Endodermal cell (in vitro differentiated cells): ENCODE data around the gene CDADC1. TPM values are rescaled to one million over a fixed set of nuclear protein-coding genes. Genes with fewer than 3 reads are reported as not detected.

Experiments
- DNase-seq: peaks from one replicate; pipeline ENCODE4 v3.0.0-alpha.2; 2017
- H3K27ac ChIP-seq: 2 replicates; pipeline ENCODE4 v1.5.1; 2013; ENCODE audit warnings: mild to moderate bottlenecking, low read depth, low read length, moderate library complexity
- H3K27me3 ChIP-seq: 2 replicates; pipeline ENCODE4 v1.6.1; 2013; ENCODE audit warnings: mild to moderate bottlenecking, low read length, moderate library complexity; ENCODE audit not compliant: insufficient read depth, control insufficient read depth, poor library complexity, severe bottlenecking
- H3K36me3 ChIP-seq: 2 replicates; pipeline ENCODE4 v1.7.0; 2013; ENCODE audit warnings: mild to moderate bottlenecking, low read length, moderate library complexity; ENCODE audit not compliant: control insufficient read depth, insufficient read depth
- H3K4me1 ChIP-seq: one replicate; pipeline ENCODE4 v1.7.0; 2013; ENCODE audit warnings: low read length; ENCODE audit not compliant: control insufficient read depth, insufficient read depth
- H3K4me3 ChIP-seq: 2 replicates; pipeline ENCODE4 v1.5.1; 2013; ENCODE audit warnings: mild to moderate bottlenecking, low read length, moderate library complexity
- H3K9ac ChIP-seq: 2 replicates; pipeline ENCODE4 v1.6.1; 2013; ENCODE audit warnings: mild to moderate bottlenecking, low read length, moderate library complexity; ENCODE audit not compliant: poor library complexity, severe bottlenecking; ENCODE audit errors: extremely low read depth
- H3K9me3 ChIP-seq: 2 replicates; pipeline ENCODE4 v1.6.1; 2013; ENCODE audit warnings: mild to moderate bottlenecking, low read length, moderate library complexity; ENCODE audit not compliant: control insufficient read depth
- H3K27ac Mint-ChIP-seq: 2 replicates; pipeline ENCODE4 v1.8.0; 2020; ENCODE audit warnings: mixed read lengths
- H3K27me3 Mint-ChIP-seq: 2 replicates; pipeline ENCODE4 v1.8.0; 2021; ENCODE audit warnings: mild to moderate bottlenecking, mixed read lengths; ENCODE audit not compliant: insufficient read depth
- H3K36me3 Mint-ChIP-seq: 2 replicates; pipeline ENCODE4 v1.8.0; 2020; ENCODE audit warnings: low read depth, mixed read lengths
- H3K4me1 Mint-ChIP-seq: 2 replicates; pipeline ENCODE4 v1.8.0; 2020; ENCODE audit warnings: mixed read lengths
- H3K4me3 Mint-ChIP-seq: 2 replicates; pipeline ENCODE4 v1.8.0; 2020; ENCODE audit warnings: mild to moderate bottlenecking, moderate library complexity, mixed read lengths
- H3K9me3 Mint-ChIP-seq: 2 replicates; pipeline ENCODE4 v1.8.0; 2020; ENCODE audit warnings: mild to moderate bottlenecking, mixed read lengths
- WGBS, 2 experiments: methylation state at CpG; one replicate each; pipeline versions ENCODE4 v1.1.5 to v1.1.7; 2013; ENCODE audit warnings: missing lambda C conversion rate in 2 of 2, mixed read lengths in 1 of 2; ENCODE audit not compliant: insufficient coverage in 1 of 2, insufficient read length in 1 of 2; 5-methylcytosine and 5-hydroxymethylcytosine counted together
- total RNA-seq, 2 donors: library from RNA; stranded (reverse); fragmentation: NEBNext Ultra II Directional in 1 of 2; extraction: Animal tissue kit (Norgen Biotek cat#: 25700) in 1 of 2; gene quantifications; 2 replicates in 1 of 2; 3 replicates in 1 of 2; pipeline ENCODE4 v1.2.1, GENCODE V29; 2021
- TF ChIP-seq, protein P1 (sequence below): fragments of 200-600 bp; sonication (generic); conservative IDR thresholded peaks from 2 replicates; pipeline ENCODE4 v1.5.0; 2021; ENCODE audit warnings: antibody characterized with exemption, mild to moderate bottlenecking

The CDADC1 gene
- total RNA-seq, 2 donors from 2014 or later: 6.0 to 15.8 TPM

DNA sequence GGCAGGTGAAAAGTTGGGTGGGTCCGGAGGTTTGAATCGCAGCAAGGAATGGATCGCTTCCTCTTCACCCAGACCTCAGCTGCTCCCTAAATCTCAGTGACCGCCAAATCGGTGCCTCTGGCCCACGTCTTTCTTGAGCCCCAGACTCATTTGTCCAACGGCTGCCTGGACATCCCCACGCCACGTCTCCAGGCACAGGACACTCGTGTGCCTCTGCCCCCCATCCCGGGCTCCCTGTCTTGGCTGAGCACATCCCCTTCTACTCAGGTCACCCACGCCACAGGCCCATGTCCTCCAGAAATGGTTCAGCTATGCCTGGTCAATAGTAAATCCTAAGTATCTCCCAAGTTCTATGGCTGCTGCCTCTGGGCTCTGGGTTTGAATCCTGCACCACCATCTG, 56.6 kb downstream of the CDADC1 start:
- Histone ChIP-seq H3K36me3 (no peaks in the 10 kb centered on the region), H3K9ac (no peak overlapping the region), H3K4me1 (no peaks in the 10 kb centered on the region), H3K4me3 (no peak overlapping the region), H3K9me3 (no peaks in the 10 kb centered on the region), H3K27me3 (no peaks in the 10 kb centered on the region), H3K27ac (no peak overlapping the region)
- no peak overlapping the region for H3K4me3 Mint-ChIP-seq
- WGBS, 2 experiments: 95 to 100% methylated on average over 7 to 12 of the region's 12 CpGs
- H3K4me1 Mint-ChIP-seq: peaks cover 2% of the 10 kb centered on the region
- H3K27me3 Mint-ChIP-seq: no peaks in the 10 kb centered on the region
- DNase-seq: no peak
- H3K9me3 Mint-ChIP-seq: no peaks in the 10 kb centered on the region
- H3K36me3 Mint-ChIP-seq: no peaks in the 10 kb centered on the region
- TF ChIP-seq, protein P1, sequence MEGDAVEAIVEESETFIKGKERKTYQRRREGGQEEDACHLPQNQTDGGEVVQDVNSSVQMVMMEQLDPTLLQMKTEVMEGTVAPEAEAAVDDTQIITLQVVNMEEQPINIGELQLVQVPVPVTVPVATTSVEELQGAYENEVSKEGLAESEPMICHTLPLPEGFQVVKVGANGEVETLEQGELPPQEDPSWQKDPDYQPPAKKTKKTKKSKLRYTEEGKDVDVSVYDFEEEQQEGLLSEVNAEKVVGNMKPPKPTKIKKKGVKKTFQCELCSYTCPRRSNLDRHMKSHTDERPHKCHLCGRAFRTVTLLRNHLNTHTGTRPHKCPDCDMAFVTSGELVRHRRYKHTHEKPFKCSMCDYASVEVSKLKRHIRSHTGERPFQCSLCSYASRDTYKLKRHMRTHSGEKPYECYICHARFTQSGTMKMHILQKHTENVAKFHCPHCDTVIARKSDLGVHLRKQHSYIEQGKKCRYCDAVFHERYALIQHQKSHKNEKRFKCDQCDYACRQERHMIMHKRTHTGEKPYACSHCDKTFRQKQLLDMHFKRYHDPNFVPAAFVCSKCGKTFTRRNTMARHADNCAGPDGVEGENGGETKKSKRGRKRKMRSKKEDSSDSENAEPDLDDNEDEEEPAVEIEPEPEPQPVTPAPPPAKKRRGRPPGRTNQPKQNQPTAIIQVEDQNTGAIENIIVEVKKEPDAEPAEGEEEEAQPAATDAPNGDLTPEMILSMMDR: no peak
- H3K27ac Mint-ChIP-seq: no peak overlapping the region

DNA sequence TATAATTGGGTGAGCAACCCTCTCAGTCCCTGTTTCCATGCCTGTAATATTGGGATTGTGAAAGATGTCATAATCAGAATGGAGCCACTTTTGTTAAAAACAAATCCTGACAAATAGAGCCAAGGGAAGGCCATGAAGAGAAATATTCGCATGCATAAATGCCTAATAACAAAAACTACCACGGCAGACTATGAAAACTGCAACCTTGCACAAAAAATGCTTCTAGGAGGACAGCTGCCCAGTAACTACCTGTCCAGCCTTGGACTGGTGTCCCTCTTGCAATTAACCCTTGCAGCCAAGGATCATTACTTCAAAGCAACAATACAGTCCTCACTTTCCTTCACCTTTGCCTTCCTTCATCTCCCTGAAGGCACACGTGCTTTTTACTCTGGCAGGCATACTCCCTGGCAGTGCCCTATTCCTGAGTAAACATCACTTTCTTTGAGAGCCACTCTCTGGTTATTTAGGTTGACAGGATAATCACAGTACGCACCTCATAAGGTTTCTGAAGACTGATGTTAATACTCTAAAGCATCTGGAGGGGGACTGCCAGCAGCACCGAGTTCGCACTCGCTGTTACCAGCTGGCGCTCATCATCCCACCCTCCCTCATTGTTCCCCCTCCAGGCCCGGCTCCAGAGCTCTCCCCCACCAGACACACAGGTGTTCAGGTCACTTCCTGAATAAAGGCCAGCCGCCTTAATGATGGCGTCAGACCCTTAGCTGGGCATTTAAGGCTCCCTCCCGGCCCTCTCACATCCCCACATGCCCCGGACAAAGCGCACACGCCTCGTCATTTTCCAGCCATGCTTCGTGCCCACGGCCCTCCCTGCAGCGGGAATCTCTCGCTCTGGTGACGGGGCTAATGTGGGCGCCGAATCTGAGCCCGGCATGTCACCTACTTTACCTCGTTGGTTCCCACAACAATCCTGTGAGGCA, 57.3 kb downstream of the CDADC1 start:
- DNase-seq: no peak
- Mint-ChIP-seq H3K9me3 (no peaks in the 10 kb centered on the region), H3K4me3 (no peak overlapping the region), H3K27ac (no peak overlapping the region), H3K27me3 (no peaks in the 10 kb centered on the region), H3K36me3 (no peaks in the 10 kb centered on the region), H3K4me1 (peaks cover 2% of the 10 kb centered on the region)
- no peak overlapping the region for H3K9ac ChIP-seq
- 89 to 92% methylated on average over 19 to 25 of the region's 25 CpGs for WGBS, 2 experiments
- TF ChIP-seq, protein P1: no peak
- no peaks in the 10 kb centered on the region for H3K27me3 ChIP-seq
- no peaks in the 10 kb centered on the region for H3K4me1 ChIP-seq
- H3K4me3 ChIP-seq: no peak overlapping the region
- H3K9me3 ChIP-seq: no peaks in the 10 kb centered on the region
- no peaks in the 10 kb centered on the region for H3K36me3 ChIP-seq
- no peak overlapping the region for H3K27ac ChIP-seq

DNA sequence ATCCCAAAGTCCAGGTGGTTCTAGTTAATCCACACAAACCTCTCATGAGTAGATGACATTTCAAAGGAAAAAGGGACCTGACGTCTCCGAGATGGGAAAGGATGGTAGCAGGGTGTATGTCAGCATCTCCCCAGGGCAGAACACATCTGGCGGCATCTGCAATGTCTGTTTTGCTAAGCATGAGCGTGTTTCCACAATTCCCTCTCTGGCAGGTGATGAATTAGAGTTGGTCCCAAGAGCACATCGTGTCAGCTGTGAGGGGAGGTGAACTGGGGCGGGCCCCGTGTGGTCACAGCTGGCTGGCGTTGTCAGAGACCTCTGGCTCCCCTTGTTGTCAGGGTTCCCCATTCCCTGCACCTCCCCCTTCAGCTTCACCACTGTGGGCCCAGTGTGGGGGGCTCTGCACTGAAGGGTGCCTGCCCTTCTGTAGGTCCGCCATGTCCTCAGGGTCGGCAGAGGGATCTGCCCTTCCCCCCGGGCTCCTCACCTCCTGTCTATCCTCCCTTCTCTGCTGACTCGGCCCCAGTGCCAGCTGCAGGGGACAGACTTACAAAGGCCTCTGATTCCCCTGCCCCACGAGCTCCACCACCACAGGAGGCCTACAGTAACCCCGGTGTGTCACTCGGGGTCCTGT, 58.2 kb downstream of the CDADC1 start:
- 87 to 91% methylated on average over 7 to 15 of the region's 15 CpGs for WGBS, 2 experiments
- Histone ChIP-seq H3K27me3 (no peaks in the 10 kb centered on the region), H3K36me3 (no peaks in the 10 kb centered on the region), H3K27ac (no peak overlapping the region), H3K4me1 (no peaks in the 10 kb centered on the region), H3K4me3 (no peak overlapping the region), H3K9me3 (no peaks in the 10 kb centered on the region), H3K9ac (no peak overlapping the region)
- Mint-ChIP-seq H3K4me3 (no peak overlapping the region), H3K36me3 (no peaks in the 10 kb centered on the region), H3K27ac (no peak overlapping the region), H3K9me3 (no peaks in the 10 kb centered on the region), H3K27me3 (no peaks in the 10 kb centered on the region), H3K4me1 (peaks cover 2% of the 10 kb centered on the region)
- TF ChIP-seq, protein P1: no peak
- no peak for DNase-seq
